Pancreas (tissue), 10 donors: ENCODE measurements around the gene MRPL33. TPM values are rescaled to one million over a fixed set of nuclear protein-coding genes. Genes with fewer than 3 reads are reported as not detected.

Experiments
- ATAC-seq, 4 donors: fragments of 200-7000 bp; cut with Tn5 transposase; one replicate each; pipeline versions ENCODE4 v1.8.0 to v1.9.1; 2020; ENCODE audit warnings: mild to moderate bottlenecking in 4 of 4, moderate library complexity in 4 of 4
- DNase-seq, 6 donors: peaks; one replicate each; pipeline ENCODE4 v3.0.0-alpha.2; 2020
- FAIRE-seq: peaks from 2 replicates; lab custom pipeline; 2012; peaks lifted over from hg19 to GRCh38; lab: Jason Lieb, UNC
- H3K27ac ChIP-seq, 4 donors: fragments of 200-600 bp; sonication (generic); 1 replicate in 3 of 4; 2 replicates in 1 of 4; pipeline versions ENCODE4 v1.5.0 to v1.8.0; 2020
- H3K27me3 ChIP-seq, 4 donors: fragments of 200-600 bp; one replicate each; pipeline ENCODE4 v1.8.0; 2021
- H3K36me3 ChIP-seq, 3 donors: fragments of 200-600 bp; sonication (generic) in 1 of 3; one replicate each; pipeline versions ENCODE4 v1.5.0 to v1.8.0; 2020 to 2021
- H3K4me1 ChIP-seq, 3 donors: fragments of 200-600 bp; one replicate each; pipeline ENCODE4 v1.8.0; 2021
- H3K4me3 ChIP-seq, 4 donors: fragments of 200-600 bp; sonication (generic) in 2 of 4; one replicate each; pipeline versions ENCODE4 v1.5.0 to v1.8.0; 2020 to 2021
- H3K9me3 ChIP-seq, 4 donors: fragments of 200-600 bp; one replicate each; pipeline ENCODE4 v1.8.0; 2021
- WGBS, 2 donors: extraction: QIAGEN DNeasy Blood & Tissue Kit; methylation state at CpG; one replicate each; pipeline ENCODE4 v1.1.7; 2013; 5-methylcytosine and 5-hydroxymethylcytosine counted together
- intact Hi-C, 3 donors: fragments of 100-400 bp; cut with DNase I; formaldehyde crosslinking; loops; one replicate each; pipeline versions ENCODE4 v1.11.1 to v1.14.2; 2022
- polyA plus RNA-seq, 2 donors: library from polyadenylated mRNA; stranded (reverse); fragments of 200-250 nt; gene quantifications; one replicate each; pipeline ENCODE4 v1.2.3, GENCODE V29; 2013
- total RNA-seq, 6 donors: library from RNA; stranded (reverse); fragmentation: NEBNext Ultra II Directional in 4 of 6; extraction: Animal tissue kit (Norgen Biotek cat#: 25700) in 4 of 6; gene quantifications; one replicate each; pipeline versions ENCODE4 v1.2.1 to v1.2.4, GENCODE V29; 2021 to 2023
- TF ChIP-seq, protein P1 (sequence below), 4 donors: fragments of 200-600 bp; sonication (generic) in 3 of 4; IDR thresholded peaks; one replicate each; pipeline versions ENCODE4 v1.5.0 to v1.8.0; 2021; ENCODE audit warnings: antibody characterized with exemption in 4 of 4
- donor health status: healthy with polysubstance abuse.
- donor health status: DM: no; HTN: no; CAD: no; lungs with moderate emphysema.
- donor health status: DM: no; HTN: no; CAD: no.
- donor health status: control.
- donor health status: control.
- donor health status: Bipolar disorder and iron deficiency.
- donor health status: DM: yes; HTN: yes; CAD: no.
- donor health status: DM: no; HTN: no; CAD: no.
- donor health status: DM: no; HTN: no; CAD: no.
- donor health status: DM: yes; HTN: yes; CAD: no.

MRPL33 gene
- total and polyA plus RNA-seq, 8 donors, result 17.8 to 120 (median 27.7) TPM

DNA sequence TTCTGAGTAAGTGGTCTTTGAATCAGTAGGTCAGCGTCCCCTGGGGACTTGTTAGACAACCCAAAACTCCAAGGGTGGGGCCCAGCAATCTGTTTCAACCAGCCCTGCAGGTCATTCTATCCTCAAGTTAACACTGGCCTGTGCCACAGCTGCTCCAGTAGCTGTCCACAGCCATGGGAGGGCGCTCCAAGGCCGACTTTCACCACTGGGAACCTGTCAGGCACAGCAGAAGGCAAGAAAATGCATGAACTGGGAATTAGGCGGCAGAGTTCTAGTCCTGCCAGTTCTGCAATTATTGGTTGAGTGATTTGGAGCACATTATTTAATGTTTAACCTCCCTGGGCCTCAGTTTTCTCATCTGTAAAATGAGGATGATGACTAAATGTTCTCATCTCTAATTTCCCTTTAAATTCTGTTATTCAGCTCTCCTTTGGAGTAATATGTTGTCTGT is 17.4 kb upstream of the MRPL33 start:
- Histone ChIP-seq H3K36me3 (no peaks in the 10 kb centered on the region), H3K4me3 (peak overlapping the region in 1 of 4 donors; percentile 46), H3K9me3 (no peaks in the 10 kb centered on the region), H3K27ac (peak overlapping the region in 2 of 4 donors; percentile 98), H3K4me1 (peaks cover 9 to 22% (median 12%) of the 10 kb centered on the region in 3 donors), H3K27me3 (no peaks in the 10 kb centered on the region)
- ATAC-seq (peak; percentile 80 to 90 (median 84)), FAIRE-seq (no peak), DNase-seq (peak; percentile 77 to 91 (median 87))
- intact Hi-C loops, result loop anchor here in 1 of 3 donors (10.0 kb wide), 1 partner anchor 49 kb away; no protein-coding TSS in a partner anchor
- TF ChIP-seq, protein P1, sequence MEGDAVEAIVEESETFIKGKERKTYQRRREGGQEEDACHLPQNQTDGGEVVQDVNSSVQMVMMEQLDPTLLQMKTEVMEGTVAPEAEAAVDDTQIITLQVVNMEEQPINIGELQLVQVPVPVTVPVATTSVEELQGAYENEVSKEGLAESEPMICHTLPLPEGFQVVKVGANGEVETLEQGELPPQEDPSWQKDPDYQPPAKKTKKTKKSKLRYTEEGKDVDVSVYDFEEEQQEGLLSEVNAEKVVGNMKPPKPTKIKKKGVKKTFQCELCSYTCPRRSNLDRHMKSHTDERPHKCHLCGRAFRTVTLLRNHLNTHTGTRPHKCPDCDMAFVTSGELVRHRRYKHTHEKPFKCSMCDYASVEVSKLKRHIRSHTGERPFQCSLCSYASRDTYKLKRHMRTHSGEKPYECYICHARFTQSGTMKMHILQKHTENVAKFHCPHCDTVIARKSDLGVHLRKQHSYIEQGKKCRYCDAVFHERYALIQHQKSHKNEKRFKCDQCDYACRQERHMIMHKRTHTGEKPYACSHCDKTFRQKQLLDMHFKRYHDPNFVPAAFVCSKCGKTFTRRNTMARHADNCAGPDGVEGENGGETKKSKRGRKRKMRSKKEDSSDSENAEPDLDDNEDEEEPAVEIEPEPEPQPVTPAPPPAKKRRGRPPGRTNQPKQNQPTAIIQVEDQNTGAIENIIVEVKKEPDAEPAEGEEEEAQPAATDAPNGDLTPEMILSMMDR (IDR thresholded peaks at IDR 0.05), result peak; percentile 45 to 70 (median 64)
- WGBS, 2 donors, result 25 to 31% methylated on average over 4 of the region's 4 CpGs

DNA sequence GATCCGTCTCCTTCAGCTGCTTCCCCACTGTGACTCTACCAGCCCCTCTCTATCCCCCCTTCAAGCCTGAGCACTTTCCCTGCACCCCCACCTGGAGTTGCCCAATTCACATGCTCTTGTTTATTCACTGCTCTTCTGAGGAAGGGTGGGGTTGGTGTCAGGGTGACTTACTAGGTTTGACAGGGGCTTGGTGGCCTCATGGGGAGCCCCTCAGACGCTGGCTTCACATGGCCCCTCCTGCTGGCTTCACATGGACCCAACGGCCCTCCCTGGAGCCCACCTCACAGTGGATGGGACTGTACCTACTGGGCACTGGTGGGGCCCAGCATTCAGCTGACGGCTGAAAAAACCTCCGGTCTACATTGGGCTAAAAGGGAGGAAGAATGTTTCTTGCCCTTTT is 16.7 kb upstream of the MRPL33 start:
- 78 to 87% methylated on average over 5 of the region's 5 CpGs for WGBS, 2 donors
- TF ChIP-seq, protein P1 (IDR thresholded peaks at IDR 0.05), result no peak

DNA sequence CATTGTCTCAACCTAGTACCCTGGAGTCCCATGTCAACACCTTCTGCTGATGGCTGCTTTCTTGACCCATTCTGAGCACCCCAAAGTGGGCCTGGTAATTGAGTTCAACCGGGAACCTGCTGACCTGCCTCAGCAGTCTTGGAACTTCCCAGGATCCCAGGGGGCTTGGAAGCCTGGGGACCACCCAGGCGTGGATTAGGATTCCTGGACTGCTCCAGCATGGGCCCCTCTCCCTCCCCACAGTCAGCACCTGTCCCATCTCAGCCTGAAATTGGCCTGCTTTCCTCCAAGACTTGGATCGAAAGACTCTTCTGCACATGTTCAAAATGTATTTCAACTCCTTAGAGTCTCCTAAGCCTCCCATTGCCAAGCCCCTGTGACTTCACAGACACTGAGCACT is 15.4 kb upstream of the MRPL33 start:
- ATAC-seq (no peak), DNase-seq (no peak), FAIRE-seq (no peak)
- Histone ChIP-seq H3K4me1 (peaks cover 9 to 22% (median 12%) of the 10 kb centered on the region in 3 donors), H3K27ac (peak overlapping the region in 2 of 4 donors; percentile 45 to 51), H3K9me3 (no peaks in the 10 kb centered on the region), H3K27me3 (no peaks in the 10 kb centered on the region), H3K36me3 (no peaks in the 10 kb centered on the region), H3K4me3 (no peak overlapping the region)
- TF ChIP-seq, protein P1 (IDR thresholded peaks at IDR 0.05), result no peak
- 75 to 81% methylated on average over 3 of the region's 3 CpGs for WGBS, 2 donors
- intact Hi-C loops, result loop anchor here in 1 of 3 donors (10.0 kb wide), 1 partner anchor 51 kb away; no protein-coding TSS in a partner anchor

More for the DNA sequence above, 16.7 kb upstream of the MRPL33 start:
- DNase-seq, result no peak
- H3K36me3 ChIP-seq, result no peaks in the 10 kb centered on the region
- intact Hi-C loops, result loop anchor here in 1 of 3 donors (10.0 kb wide), 1 partner anchor 50 kb away; no protein-coding TSS in a partner anchor
- no peak for ATAC-seq
- H3K27ac ChIP-seq, result peak overlapping the region in 2 of 4 donors; percentile 34 to 35
- no peaks in the 10 kb centered on the region for H3K27me3 ChIP-seq
- H3K4me3 ChIP-seq, result peak overlapping the region in 1 of 4 donors; percentile 46
- peaks cover 9 to 22% (median 12%) of the 10 kb centered on the region in 3 donors for H3K4me1 ChIP-seq
- FAIRE-seq, result no peak
- no peaks in the 10 kb centered on the region for H3K9me3 ChIP-seq

DNA sequence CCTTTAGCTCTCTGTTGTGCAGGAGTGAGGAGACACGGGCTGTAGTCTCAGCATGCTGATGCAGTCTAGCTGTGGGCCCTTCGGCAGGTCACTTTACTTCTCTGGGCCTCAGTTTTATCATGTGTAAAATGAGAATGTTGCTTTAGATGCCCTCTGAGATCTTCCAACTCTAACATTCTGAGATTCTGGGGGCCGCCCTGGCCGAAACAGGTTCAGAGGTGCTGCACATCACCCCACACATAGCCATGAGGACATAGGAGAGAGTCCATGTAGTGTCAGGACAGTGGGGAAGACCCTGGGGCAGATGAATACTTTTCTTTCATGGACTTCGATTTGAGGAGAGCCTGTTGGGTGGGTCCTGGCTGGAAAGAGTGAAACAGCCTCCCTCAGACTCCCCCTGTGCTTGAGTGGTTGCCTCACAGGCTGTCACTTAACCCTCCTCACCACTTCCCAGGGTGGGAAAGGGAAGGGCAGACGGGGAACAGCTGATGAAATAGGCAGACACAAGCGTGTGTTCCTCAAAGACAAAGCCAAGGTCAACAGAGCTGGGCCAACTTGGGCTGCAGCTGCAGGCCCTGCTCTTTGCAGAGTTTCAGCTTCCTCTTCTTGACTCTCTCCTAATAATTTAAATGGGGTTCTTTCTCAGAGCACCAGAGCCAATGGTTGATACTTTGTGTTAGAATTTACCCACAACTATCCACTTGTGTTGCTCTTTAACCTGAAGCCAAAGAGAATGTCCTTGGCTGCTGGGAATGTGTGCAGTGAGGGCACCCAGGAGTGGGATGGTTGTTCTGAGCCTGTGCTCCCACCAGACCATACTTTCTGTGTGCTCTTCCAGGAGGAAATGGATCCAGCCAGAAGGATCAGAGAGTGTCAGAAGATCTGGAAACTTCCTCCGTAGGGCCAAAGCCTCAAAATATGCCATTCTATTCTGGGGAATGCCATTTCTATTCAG is 14.7 kb upstream of the MRPL33 start:
- H3K4me3 ChIP-seq, result no peak overlapping the region
- H3K27me3 ChIP-seq, result no peaks in the 10 kb centered on the region
- FAIRE-seq (no peak), DNase-seq (peak in 2 of 6 donors; percentile 48 to 56), ATAC-seq (peak in 2 of 4 donors; percentile 13)
- no peaks in the 10 kb centered on the region for H3K9me3 ChIP-seq
- intact Hi-C loops, result loop anchor here in 1 of 3 donors (10.0 kb wide), 1 partner anchor 52 kb away; no protein-coding TSS in a partner anchor
- H3K27ac ChIP-seq, result peak overlapping the region in 2 of 4 donors; percentile 45 to 51
- no peaks in the 10 kb centered on the region for H3K36me3 ChIP-seq
- TF ChIP-seq, protein P1 (IDR thresholded peaks at IDR 0.05), result no peak
- WGBS, 2 donors, result 67 to 72% methylated on average over 8 of the region's 8 CpGs
- H3K4me1 ChIP-seq, result peaks cover 9 to 21% (median 12%) of the 10 kb centered on the region in 3 donors
